NCI-H748 (cell line): ENCODE measurements around the gene CCDC63.

Source experiments
- DNase-seq: peaks from one replicate; lab custom pipeline; 2025; ENCODE audit not compliant: unreplicated experiment; lab: John Stamatoyannopoulos, UW

The CCDC63 gene

GRCh38 chr12:110880651-110881050 is 33.9 kb downstream of the CCDC63 start:
- no peak for DNase-seq

- no peak for DNase-seq
These were observed 36.5 kb downstream of the CCDC63 start for GRCh38 chr12:110883251-110883650.

GRCh38 chr12:110885152-110885840 is 38.5 kb downstream of the CCDC63 start:
- no peak for DNase-seq

- no peak for DNase-seq
These were observed 41.6 kb downstream of the CCDC63 start for GRCh38 chr12:110888256-110888991.

- no peak for DNase-seq
These were observed 42.6 kb downstream of the CCDC63 start for GRCh38 chr12:110889361-110889760.

GRCh38 chr12:110893956-110894355 is 47.2 kb downstream of the CCDC63 start:
- no peak for DNase-seq

GRCh38 chr12:110896559-110896958 is 49.8 kb downstream of the CCDC63 start:
- DNase-seq: no peak

GRCh38 chr12:110901401-110901800 is 54.6 kb downstream of the CCDC63 start:
- DNase-seq: no peak

GRCh38 chr12:110903511-110903910 is 56.7 kb downstream of the CCDC63 start:
- no peak for DNase-seq

- DNase-seq: no peak
These were observed 59.3 kb downstream of the CCDC63 start for GRCh38 chr12:110906083-110906482.

GRCh38 chr12:110906516-110906915 is 59.7 kb downstream of the CCDC63 start:
- no peak for DNase-seq

GRCh38 chr12:110906985-110907384 is 60.2 kb downstream of the CCDC63 start:
- no peak for DNase-seq

GRCh38 chr12:110907583-110907982 is 60.8 kb downstream of the CCDC63 start:
- DNase-seq: no peak

GRCh38 chr12:110908377-110909152 is 61.8 kb downstream of the CCDC63 start:
- DNase-seq: no peak

GRCh38 chr12:110912263-110912662 is 65.5 kb downstream of the CCDC63 start:
- DNase-seq: no peak

- DNase-seq: no peak
These were observed 66.6 kb downstream of the CCDC63 start for GRCh38 chr12:110913119-110914056.

- DNase-seq: no peak
These were observed 69.6 kb downstream of the CCDC63 start for GRCh38 chr12:110916295-110916875.

GRCh38 chr12:110917467-110917866 is 70.7 kb downstream of the CCDC63 start:
- DNase-seq: no peak

- DNase-seq: no peak
These were observed 71.2 kb downstream of the CCDC63 start for GRCh38 chr12:110917961-110918360.

GRCh38 chr12:110919720-110920119 is 72.9 kb downstream of the CCDC63 start:
- no peak for DNase-seq
